H1 (cell line): ENCODE data around the gene NPSR1. TPM values are rescaled to one million over a fixed set of nuclear protein-coding genes. Genes with fewer than 3 reads are reported as not detected.

Source experiments
- CTCF ChIA-PET: fragments of 300-600 bp; sonication (Branson Sonifier 250); formaldehyde crosslinking; loops from one replicate; lab custom pipeline; 2021; ENCODE audit not compliant: partially characterized antibody; lab: Charles Lee
- POLR2A ChIA-PET: fragments of 300-600 bp; sonication (Branson Sonifier 250); formaldehyde crosslinking; loops from one replicate; lab custom pipeline; 2021; ENCODE audit warnings: inconsistent platforms; ENCODE audit not compliant: partially characterized antibody; lab: Charles Lee
- DNase-seq, 2 experiments: peaks; one replicate each; pipeline versions ENCODE4 v3.0.0 to v3.0.0-alpha.2; 2010 to 2022; ENCODE audit warnings: low spot score in 2 of 2, low read depth in 1 of 2, mixed read lengths in 1 of 2
- FAIRE-seq: peaks from 2 replicates; lab custom pipeline; 2011; peaks lifted over from hg19 to GRCh38; lab: Jason Lieb, UNC
- H2AFZ ChIP-seq: 2 replicates; pipeline ENCODE4 v1.8.1; 2012; ENCODE audit warnings: low read length, inconsistent platforms
- H2AK5ac ChIP-seq: 2 replicates; pipeline ENCODE4 v1.6.1; 2013; ENCODE audit warnings: low read depth, low read length
- H2BK120ac ChIP-seq: replicated peaks from 2 replicates; pipeline ENCODE3; 2013; ENCODE audit warnings: low read depth, low read length, inconsistent platforms
- H2BK12ac ChIP-seq: 2 replicates; pipeline ENCODE4 v1.6.1; 2013; ENCODE audit warnings: low read depth, low read length
- H2BK15ac ChIP-seq: 2 replicates; pipeline ENCODE4 v1.6.1; 2013; ENCODE audit warnings: low read length
- H2BK20ac ChIP-seq: 2 replicates; pipeline ENCODE4 v1.6.1; 2013; ENCODE audit warnings: low read length
- H2BK5ac ChIP-seq: 2 replicates; pipeline ENCODE4 v1.6.1; 2013; ENCODE audit warnings: low read depth, low read length
- H3K14ac ChIP-seq: 2 replicates; pipeline ENCODE4 v1.6.1; 2013; ENCODE audit warnings: inconsistent platforms; ENCODE audit not compliant: insufficient read length
- H3K18ac ChIP-seq: 2 replicates; pipeline ENCODE4 v1.6.1; 2013; ENCODE audit warnings: low read length; ENCODE audit errors: extremely low read depth
- H3K23ac ChIP-seq: 2 replicates; pipeline ENCODE4 v1.6.1; 2013; ENCODE audit warnings: inconsistent platforms; ENCODE audit not compliant: insufficient read length
- H3K23me2 ChIP-seq: 2 replicates; pipeline ENCODE4 v1.6.1; 2013; ENCODE audit warnings: low read depth, low read length
- H3K27ac ChIP-seq: 2 replicates; pipeline ENCODE4 v1.6.1; 2011; ENCODE audit warnings: low read depth, low read length, inconsistent platforms
- H3K27me3 ChIP-seq, 4 experiments: replicated peaks in 1 of 4; 1 replicate in 1 of 4; 2 replicates in 3 of 4; pipeline versions ENCODE4 v1.6.1 to v1.8.1; 2011 to 2013; ENCODE audit warnings: low read length in 3 of 4, mild to moderate bottlenecking in 3 of 4, inconsistent platforms in 2 of 4, mixed read lengths in 2 of 4, moderate library complexity in 1 of 4; ENCODE audit not compliant: control insufficient read depth in 3 of 4, insufficient read depth in 3 of 4; ENCODE audit errors: extremely low read depth in 1 of 4
- H3K36me3 ChIP-seq, 4 experiments: 2 replicates each; pipeline versions ENCODE4 v1.6.1 to v1.8.1; 2011 to 2013; ENCODE audit warnings: mild to moderate bottlenecking in 4 of 4, low read length in 3 of 4, moderate library complexity in 2 of 4, control low read depth in 1 of 4, inconsistent platforms in 1 of 4; ENCODE audit not compliant: insufficient read depth in 4 of 4, control insufficient read depth in 2 of 4
- H3K4ac ChIP-seq: replicated peaks from 2 replicates; pipeline ENCODE3; 2013; ENCODE audit warnings: low read length, low read depth, mixed read lengths, inconsistent platforms; ENCODE audit not compliant: insufficient read length
- H3K4me1 ChIP-seq, 4 experiments: replicated peaks in 1 of 4; 1 replicate in 1 of 4; 2 replicates in 3 of 4; pipeline versions ENCODE4 v1.6.1 to v1.8.1; 2011 to 2013; ENCODE audit warnings: low read length in 3 of 4, inconsistent platforms in 2 of 4, mixed read lengths in 1 of 4; ENCODE audit not compliant: insufficient read depth in 4 of 4, control insufficient read depth in 3 of 4
- H3K4me2 ChIP-seq, 2 experiments: 2 replicates each; pipeline versions ENCODE4 v1.6.1 to v1.8.1; 2011 to 2013; ENCODE audit warnings: low read depth in 2 of 2, low read length in 2 of 2, control low read depth in 1 of 2, inconsistent platforms in 1 of 2, mild to moderate bottlenecking in 1 of 2; ENCODE audit not compliant: insufficient read depth in 1 of 2
- H3K4me3 ChIP-seq, 4 experiments: fragments of 200-600, 300-600 bp in 1 of 4; sonication (generic), shearing (Covaris generic), sonication (Bioruptor Twin) in 1 of 4; 2 replicates each; pipeline versions ENCODE4 v1.5.1 to v1.8.1; 2011 to 2016; ENCODE audit warnings: low read length in 4 of 4, low read depth in 3 of 4, control low read depth in 2 of 4, inconsistent platforms in 2 of 4, mild to moderate bottlenecking in 2 of 4, mixed read lengths in 1 of 4, moderate library complexity in 1 of 4; ENCODE audit not compliant: insufficient read depth in 2 of 4; ENCODE audit errors: extremely low read depth in 1 of 4
- H3K56ac ChIP-seq: replicated peaks from 2 replicates; pipeline ENCODE3; 2013; ENCODE audit warnings: low read depth, mild to moderate bottlenecking, mixed read lengths, low read length, inconsistent platforms; ENCODE audit not compliant: insufficient read length
- H3K79me1 ChIP-seq: 2 replicates; pipeline ENCODE4 v1.6.1; 2013; ENCODE audit warnings: low read depth, low read length, control low read depth
- H3K79me2 ChIP-seq, 2 experiments: 2 replicates each; pipeline versions ENCODE4 v1.6.1 to v1.8.1; 2012 to 2013; ENCODE audit warnings: low read length in 2 of 2, mild to moderate bottlenecking in 2 of 2, inconsistent platforms in 1 of 2; ENCODE audit not compliant: insufficient read depth in 2 of 2, control insufficient read depth in 1 of 2
- H3K9ac ChIP-seq, 4 experiments: replicated peaks in 1 of 4; 1 replicate in 1 of 4; 2 replicates in 3 of 4; pipeline versions ENCODE4 v1.6.1 to v1.8.1; 2011 to 2013; ENCODE audit warnings: low read depth in 3 of 4, low read length in 3 of 4, control low read depth in 2 of 4, mild to moderate bottlenecking in 2 of 4, moderate library complexity in 2 of 4, inconsistent platforms in 1 of 4; ENCODE audit errors: extremely low read depth in 1 of 4
- H3K9me3 ChIP-seq, 2 experiments: 2 replicates each; pipeline versions ENCODE4 v1.6.1 to v1.8.1; 2012 to 2013; ENCODE audit warnings: mild to moderate bottlenecking in 2 of 2, moderate library complexity in 2 of 2, control low read depth in 1 of 2, inconsistent platforms in 1 of 2, low read depth in 1 of 2, low read length in 1 of 2, mixed read lengths in 1 of 2; ENCODE audit not compliant: insufficient read depth in 2 of 2
- H4K20me1 ChIP-seq, 2 experiments: replicated peaks in 1 of 2; 2 replicates each; pipeline versions ENCODE3 to v1.8.1; 2011 to 2013; ENCODE audit warnings: inconsistent platforms in 2 of 2, low read length in 2 of 2, mild to moderate bottlenecking in 1 of 2; ENCODE audit not compliant: insufficient read depth in 2 of 2, control insufficient read depth in 1 of 2
- H4K5ac ChIP-seq: 2 replicates; pipeline ENCODE4 v1.6.1; 2013; ENCODE audit warnings: low read length, low read depth, mixed read lengths, inconsistent platforms; ENCODE audit not compliant: insufficient read length
- H4K8ac ChIP-seq: 2 replicates; pipeline ENCODE4 v1.8.0; 2013; ENCODE audit warnings: mild to moderate bottlenecking, moderate library complexity, low read length, inconsistent platforms; ENCODE audit not compliant: insufficient read depth; ENCODE audit errors: extremely low read depth
- H4K91ac ChIP-seq: replicated peaks from 2 replicates; pipeline ENCODE3; 2013; ENCODE audit warnings: low read length, mixed read lengths, inconsistent platforms; ENCODE audit not compliant: insufficient read length
- EP300 ChIP-seq, 2 experiments: IDR thresholded peaks; 1 replicate in 1 of 2; 2 replicates in 1 of 2; pipeline ENCODE4 v1.6.1; 2011 to 2012; ENCODE audit warnings: low read depth in 2 of 2, low read length in 2 of 2, mild to moderate bottlenecking in 2 of 2, borderline replicate concordance in 1 of 2, inconsistent platforms in 1 of 2, moderate library complexity in 1 of 2
- KDM4A ChIP-seq: IDR thresholded peaks from one replicate; pipeline ENCODE4 v1.7.1; 2012; ENCODE audit warnings: low read depth, mild to moderate bottlenecking, moderate library complexity, low read length, inconsistent platforms; ENCODE audit not compliant: severe bottlenecking
- POLR2AphosphoS5 ChIP-seq: IDR thresholded peaks from 2 replicates; pipeline ENCODE4 v1.6.1; 2011; ENCODE audit warnings: low read depth, low read length
- SP4 ChIP-seq: IDR thresholded peaks from 2 replicates; pipeline ENCODE4 v1.6.1; 2012; ENCODE audit warnings: low read length, inconsistent platforms
- WGBS, 2 experiments: shearing (Covaris generic) in 1 of 2; methylation state at CpG; one replicate each; pipeline versions ENCODE4 v1.1.6 to v1.1.7; 2013 to 2015; ENCODE audit warnings: low lambda C conversion rate in 2 of 2, mixed read lengths in 2 of 2, inconsistent platforms in 1 of 2, low coverage in 1 of 2, missing lambda C conversion rate in 1 of 2; ENCODE audit not compliant: insufficient replicate concordance in 2 of 2, insufficient coverage in 1 of 2, insufficient read length in 1 of 2; ENCODE audit errors: extremely low coverage in 1 of 2, missing lambda C conversion rate in 1 of 2; 5-methylcytosine and 5-hydroxymethylcytosine counted together
- polyA plus RNA-seq, 7 experiments: library from polyadenylated mRNA; depleted of rRNA in 3 of 7; stranded (reverse) in 5 of 7; unstranded in 2 of 7; fragments of >200 nt in 5 of 7; fragments of 200-250 nt in 2 of 7; gene quantifications; 1 replicate in 5 of 7; 2 replicates in 1 of 7; 4 replicates in 1 of 7; pipeline versions ENCODE4 v1.2.1 to v1.2.3, GENCODE V29; 2011 to 2013; ENCODE audit warnings: missing spikeins in 2 of 7, mixed read lengths in 2 of 7
- total RNA-seq: library from RNA; stranded (reverse); fragmentation: NEBNext Ultra II Directional; extraction: Animal tissue kit (Norgen Biotek cat#: 25700); gene quantifications from 2 replicates; pipeline ENCODE4 v1.2.1, GENCODE V29; 2021

The NPSR1 gene
- total and polyA plus RNA-seq, 2 of the 8 experiments (the other 6 are each of a cell fraction or from before 2014, with no cell fraction given), result not detected

GRCh38 chr7:34825221-34825620 is 167.2 kb downstream of the NPSR1 start:
- no peak overlapping the region for H3K56ac ChIP-seq
- H3K79me1 ChIP-seq, result no peaks in the 10 kb centered on the region
- no peaks in the 10 kb centered on the region for H3K27me3 ChIP-seq
- H3K4ac ChIP-seq, result no peak overlapping the region
- H3K18ac ChIP-seq, result no peak overlapping the region
- H3K9me3 ChIP-seq, result no peaks in the 10 kb centered on the region
- FAIRE-seq (no peak), DNase-seq (no peak)
- no peaks in the 10 kb centered on the region for H3K36me3 ChIP-seq
- ChIA-PET POLR2A (no interaction called here), CTCF (interaction anchor here (1.0 to 3.4 kb wide), 6 partner anchors 11 to 103 kb away, joined by 3 to 52 read pairs (median 4); no protein-coding TSS in a partner anchor)
- no peak overlapping the region for H4K8ac ChIP-seq
- peak overlapping the region; percentile 49; the same call in 1 of the 2 replicates for H2BK15ac ChIP-seq
- H4K5ac ChIP-seq, result no peak overlapping the region
- no peaks in the 10 kb centered on the region for H3K4me1 ChIP-seq
- H3K4me3 ChIP-seq, result no peak overlapping the region
- WGBS, 2 experiments, result 82% methylated on average over 2 of the region's 2 CpGs; no CpG with 5 or more reads in 1 of the 2 experiments
- no peak overlapping the region for H2BK12ac ChIP-seq
- H3K23ac ChIP-seq, result no peak overlapping the region
- no peaks in the 10 kb centered on the region for H3K23me2 ChIP-seq
- TF ChIP-seq POLR2AphosphoS5, result no peak
- TF ChIP-seq SP4, result no peak
- no peak for TF ChIP-seq KDM4A
- TF ChIP-seq EP300 (IDR thresholded peaks at IDR 0.05; ENCODE audit: borderline replicate concordance in 1 of 2, low read depth in 2 of 2, low read length in 2 of 2), result no peak
- TF ChIP-seq, all 59 proteins: peak for 0
- Histone ChIP-seq H2BK20ac (no peak overlapping the region), H4K91ac (no peak overlapping the region), H3K27ac (no peak overlapping the region), H3K79me2 (no peaks in the 10 kb centered on the region), H3K4me2 (no peak overlapping the region), H2AFZ (no peak overlapping the region), H3K9ac (no peak overlapping the region), H2BK120ac (no peak overlapping the region), H3K14ac (no peak overlapping the region), H2BK5ac (no peak overlapping the region), H2AK5ac (no peak overlapping the region), H4K20me1 (no peaks in the 10 kb centered on the region)
